WERI-Rb-1 (cell line): ENCODE data around the gene GPR45.
A peak's percentile ranks its signal among the peaks of the same experiment; 100 is the strongest.

Experiments used
- DNase-seq: peaks from one replicate; pipeline ENCODE4 v3.0.0-alpha.2; 2020
- H3K27ac ChIP-seq: fragments of 250-450 bp; sonication (Bioruptor Pico); 2 replicates; pipeline ENCODE4 v1.5.1; 2020; ENCODE audit warnings: mild to moderate bottlenecking, moderate library complexity
- H3K27me3 ChIP-seq: fragments of 250-450 bp; sonication (Bioruptor Pico); 2 replicates; pipeline ENCODE4 v1.5.1; 2021; ENCODE audit warnings: mild to moderate bottlenecking, low read depth, moderate library complexity; ENCODE audit not compliant: insufficient read depth, severe bottlenecking
- H3K36me3 ChIP-seq: fragments of 250-450 bp; sonication (Bioruptor Pico); 2 replicates; pipeline ENCODE4 v1.5.1; 2020; ENCODE audit warnings: mild to moderate bottlenecking, moderate library complexity
- H3K4me3 ChIP-seq: 2 replicates; pipeline ENCODE4 v1.5.1; 2011; ENCODE audit warnings: low read depth, mild to moderate bottlenecking, control low read depth, low read length
- H3K9me3 ChIP-seq: fragments of 250-450 bp; sonication (Bioruptor Pico); 2 replicates; pipeline ENCODE4 v1.5.1; 2021; ENCODE audit warnings: mild to moderate bottlenecking, moderate library complexity; ENCODE audit not compliant: severe bottlenecking
- CTCF ChIP-seq: IDR thresholded peaks from 2 replicates; pipeline ENCODE4 v1.5.1; 2011; ENCODE audit warnings: low read depth, mild to moderate bottlenecking, control low read depth, inconsistent platforms, low read length

GPR45 gene

GRCh38 chr2:105280281-105280680 lies 38.7 kb downstream of the GPR45 start:
- H3K27ac ChIP-seq = no peak overlapping the region
- H3K36me3 ChIP-seq = peaks cover 54% of the 10 kb centered on the region
- DNase-seq = no peak
- H3K4me3 ChIP-seq = no peak overlapping the region
- no peaks in the 10 kb centered on the region for H3K9me3 ChIP-seq
- no peaks in the 10 kb centered on the region for H3K27me3 ChIP-seq
- no peak for TF ChIP-seq CTCF

GRCh38 chr2:105283532-105283931 lies 42.0 kb downstream of the GPR45 start:
- Histone ChIP-seq H3K27ac (no peak overlapping the region), H3K9me3 (no peaks in the 10 kb centered on the region), H3K27me3 (no peaks in the 10 kb centered on the region), H3K36me3 (peaks cover 48% of the 10 kb centered on the region), H3K4me3 (no peak overlapping the region)
- DNase-seq = no peak
- no peak for TF ChIP-seq CTCF

DNA sequence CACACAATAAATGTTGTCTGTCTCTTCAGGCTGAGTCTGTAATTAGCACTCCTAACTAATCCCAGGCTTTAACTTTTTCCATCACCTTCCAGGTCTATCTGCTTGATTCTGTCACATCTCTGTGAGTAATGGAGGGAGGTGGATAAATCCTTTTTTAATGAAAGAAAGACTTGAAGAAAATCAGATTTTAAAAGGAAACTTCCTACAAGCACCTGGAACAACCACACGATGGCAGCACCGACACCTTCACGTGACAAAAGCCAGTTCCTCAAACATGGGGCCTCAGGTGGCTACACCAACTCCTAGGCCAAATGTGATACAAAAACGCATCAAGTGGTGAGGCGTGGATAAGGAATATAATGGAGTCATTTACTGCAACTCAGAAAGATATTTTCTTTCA lies 46.1 kb downstream of the GPR45 start:
- H3K27ac ChIP-seq = no peak overlapping the region
- H3K4me3 ChIP-seq = no peak overlapping the region
- H3K9me3 ChIP-seq = no peaks in the 10 kb centered on the region
- TF ChIP-seq CTCF = peak; percentile 55; the same call in 1 of the 2 replicates
- H3K27me3 ChIP-seq = no peaks in the 10 kb centered on the region
- H3K36me3 ChIP-seq = peaks cover 37% of the 10 kb centered on the region
- DNase-seq = peak; percentile 50

GRCh38 chr2:105288133-105288532 lies 46.6 kb downstream of the GPR45 start:
- no peak for DNase-seq
- Histone ChIP-seq H3K36me3 (peaks cover 38% of the 10 kb centered on the region), H3K27ac (no peak overlapping the region), H3K4me3 (no peak overlapping the region), H3K27me3 (no peaks in the 10 kb centered on the region), H3K9me3 (no peaks in the 10 kb centered on the region)
- no peak for TF ChIP-seq CTCF

DNA sequence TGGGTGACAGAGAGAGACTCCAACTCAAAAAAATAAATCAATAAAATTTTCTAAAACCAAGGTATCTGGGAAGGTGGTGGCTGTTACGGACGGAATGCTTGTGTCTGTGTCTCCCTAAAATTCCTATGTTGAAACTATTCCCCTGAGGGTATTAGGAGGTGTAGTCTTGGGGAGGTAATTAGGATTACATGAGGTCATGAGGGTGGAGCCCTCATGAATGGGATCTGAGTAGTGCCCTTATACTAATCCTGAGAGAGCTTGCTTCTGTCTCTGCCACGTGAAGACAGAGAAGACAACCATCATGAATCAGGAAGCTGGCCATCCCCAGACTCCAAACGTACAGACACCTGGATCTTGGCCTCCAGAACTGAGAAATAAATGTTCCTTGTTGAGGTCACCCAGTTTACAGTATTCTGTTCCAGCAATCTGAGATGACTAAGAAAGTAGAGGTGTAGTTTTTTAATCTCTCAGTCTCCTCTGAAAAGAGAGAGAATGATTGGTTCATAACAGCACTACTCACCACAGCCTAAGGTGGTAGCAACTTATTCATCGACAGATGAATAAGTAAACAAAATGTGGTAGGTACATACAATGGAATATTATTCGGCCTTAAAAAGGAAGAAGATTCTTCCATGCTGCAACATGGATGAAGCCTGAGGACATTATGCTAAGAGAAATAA lies 49.6 kb downstream of the GPR45 start:
- no peak for TF ChIP-seq CTCF
- Histone ChIP-seq H3K9me3 (no peaks in the 10 kb centered on the region), H3K27me3 (no peaks in the 10 kb centered on the region), H3K27ac (no peak overlapping the region), H3K4me3 (no peak overlapping the region), H3K36me3 (peaks cover 42% of the 10 kb centered on the region)
- no peak for DNase-seq

GRCh38 chr2:105291981-105292380 lies 50.4 kb downstream of the GPR45 start:
- Histone ChIP-seq H3K27me3 (no peaks in the 10 kb centered on the region), H3K9me3 (no peaks in the 10 kb centered on the region), H3K36me3 (peaks cover 46% of the 10 kb centered on the region), H3K27ac (no peak overlapping the region), H3K4me3 (no peak overlapping the region)
- DNase-seq = no peak
- TF ChIP-seq CTCF = no peak
